H9 (cell line): Measurements from ENCODE around the gene RNGTT. TPM values are rescaled to one million over a fixed set of nuclear protein-coding genes. Genes with fewer than 3 reads are reported as not detected.

Experiments used
- DNase-seq: peaks from one replicate; pipeline ENCODE4 v3.0.0-alpha.2; 2017
- H2AFZ ChIP-seq: one replicate; pipeline ENCODE4 v1.6.1; 2013; ENCODE audit warnings: mild to moderate bottlenecking, low read length, control low read depth, moderate library complexity
- H2AK5ac ChIP-seq: 2 replicates; pipeline ENCODE4 v1.6.1; 2013; ENCODE audit warnings: low read length, control low read depth, mixed read lengths; ENCODE audit not compliant: insufficient read length
- H2BK120ac ChIP-seq: one replicate; pipeline ENCODE4 v1.6.1; 2013; ENCODE audit warnings: low read depth, mild to moderate bottlenecking, low read length, control low read depth, inconsistent platforms; ENCODE audit not compliant: poor library complexity, severe bottlenecking
- H2BK12ac ChIP-seq: 2 replicates; pipeline ENCODE4 v1.6.1; 2013; ENCODE audit warnings: low read length, control low read depth, mixed read lengths, low read depth; ENCODE audit not compliant: insufficient read length
- H2BK15ac ChIP-seq: 2 replicates; pipeline ENCODE4 v1.6.1; 2013; ENCODE audit warnings: low read depth, low read length, control low read depth
- H2BK20ac ChIP-seq: one replicate; pipeline ENCODE4 v1.6.1; 2013; ENCODE audit warnings: low read depth, mild to moderate bottlenecking, low read length, control low read depth, inconsistent platforms; ENCODE audit not compliant: poor library complexity, severe bottlenecking
- H2BK5ac ChIP-seq: 2 replicates; pipeline ENCODE4 v1.6.1; 2013; ENCODE audit warnings: low read length, control low read depth, mixed read lengths; ENCODE audit not compliant: insufficient read length
- H3K14ac ChIP-seq: 2 replicates; pipeline ENCODE4 v1.6.1; 2013; ENCODE audit warnings: low read length, control low read depth; ENCODE audit not compliant: insufficient read depth
- H3K18ac ChIP-seq: 2 replicates; pipeline ENCODE4 v1.6.1; 2013; ENCODE audit warnings: low read depth, mild to moderate bottlenecking, mixed read lengths, low read length, control low read depth; ENCODE audit not compliant: insufficient read length
- H3K23ac ChIP-seq: 2 replicates; pipeline ENCODE4 v1.6.1; 2013; ENCODE audit warnings: low read length, control low read depth, mixed read lengths, low read depth; ENCODE audit not compliant: insufficient read length
- H3K23me2 ChIP-seq: 2 replicates; pipeline ENCODE4 v1.6.1; 2013; ENCODE audit warnings: low read depth, mild to moderate bottlenecking, mixed read lengths, low read length, control low read depth; ENCODE audit not compliant: insufficient read length, poor library complexity, severe bottlenecking
- H3K27ac ChIP-seq: 2 replicates; pipeline ENCODE4 v1.5.1; 2013; ENCODE audit warnings: low read length, control low read depth, mixed read lengths, low read depth; ENCODE audit not compliant: insufficient read length
- H3K27me3 ChIP-seq: 2 replicates; pipeline ENCODE4 v1.6.1; 2013; ENCODE audit warnings: low read length, control low read depth, inconsistent platforms; ENCODE audit not compliant: insufficient read depth
- H3K4ac ChIP-seq: 2 replicates; pipeline ENCODE4 v1.6.1; 2013; ENCODE audit warnings: low read depth, mild to moderate bottlenecking, control low read depth, inconsistent platforms, low read length, moderate library complexity
- H3K4me1 ChIP-seq: 2 replicates; pipeline ENCODE4 v1.6.1; 2013; ENCODE audit warnings: low read length, control low read depth, inconsistent platforms; ENCODE audit not compliant: insufficient read depth
- H3K4me2 ChIP-seq: 2 replicates; pipeline ENCODE4 v1.6.1; 2013; ENCODE audit warnings: low read length, control low read depth, mixed read lengths; ENCODE audit not compliant: insufficient read length, insufficient read depth
- H3K56ac ChIP-seq: 2 replicates; pipeline ENCODE4 v1.6.1; 2013; ENCODE audit warnings: low read depth, mild to moderate bottlenecking, mixed read lengths, low read length, control low read depth; ENCODE audit not compliant: insufficient read length
- H3K79me1 ChIP-seq: 2 replicates; pipeline ENCODE4 v1.6.1; 2013; ENCODE audit warnings: low read depth, mild to moderate bottlenecking, moderate library complexity, low read length, control low read depth, inconsistent platforms; ENCODE audit not compliant: insufficient read depth, poor library complexity, severe bottlenecking
- H3K79me2 ChIP-seq: 2 replicates; pipeline ENCODE4 v1.6.1; 2013; ENCODE audit warnings: low read length, control low read depth, inconsistent platforms; ENCODE audit not compliant: insufficient read depth
- H3K9ac ChIP-seq: 2 replicates; pipeline ENCODE4 v1.6.1; 2013; ENCODE audit warnings: low read length, control low read depth, mixed read lengths; ENCODE audit not compliant: insufficient read length; ENCODE audit errors: extremely low read depth
- H3K9me3 ChIP-seq: one replicate; pipeline ENCODE4 v1.6.1; 2013; ENCODE audit warnings: low read depth, low read length, inconsistent platforms; ENCODE audit not compliant: control insufficient read depth
- H3T11ph ChIP-seq: one replicate; pipeline ENCODE4 v1.6.1; 2013; ENCODE audit warnings: mild to moderate bottlenecking, low read length, control low read depth, inconsistent platforms
- H4K20me1 ChIP-seq: one replicate; pipeline ENCODE4 v1.6.1; 2013; ENCODE audit not compliant: control insufficient read depth, insufficient read length, insufficient read depth
- H4K5ac ChIP-seq: 2 replicates; pipeline ENCODE4 v1.6.1; 2013; ENCODE audit warnings: low read depth, mild to moderate bottlenecking, mixed read lengths, low read length, control low read depth; ENCODE audit not compliant: insufficient read length
- H4K8ac ChIP-seq: replicated peaks from 2 replicates; pipeline ENCODE4 v1.6.1; 2013; ENCODE audit warnings: low read length, control low read depth, mixed read lengths, low read depth; ENCODE audit not compliant: insufficient read length
- H4K91ac ChIP-seq: 2 replicates; pipeline ENCODE4 v1.6.1; 2013; ENCODE audit warnings: low read depth, mild to moderate bottlenecking, moderate library complexity, mixed read lengths, low read length, control low read depth; ENCODE audit not compliant: insufficient read length
- H3K27ac Mint-ChIP-seq, 3 experiments: 2 replicates in 2 of 3; 3 replicates in 1 of 3; pipeline ENCODE4 v1.8.0; 2020 to 2021; ENCODE audit warnings: mixed read lengths in 3 of 3, mild to moderate bottlenecking in 1 of 3, moderate library complexity in 1 of 3
- H3K27me3 Mint-ChIP-seq: 2 replicates; pipeline ENCODE4 v1.8.0; 2021; ENCODE audit warnings: low read depth, mild to moderate bottlenecking, moderate library complexity, mixed read lengths
- H3K36me3 Mint-ChIP-seq, 3 experiments: 2 replicates in 2 of 3; 3 replicates in 1 of 3; pipeline ENCODE4 v1.8.0; 2020 to 2021; ENCODE audit warnings: low read depth in 3 of 3, mixed read lengths in 3 of 3; ENCODE audit not compliant: insufficient read depth in 1 of 3
- H3K4me1 Mint-ChIP-seq, 2 experiments: 2 replicates each; pipeline ENCODE4 v1.8.0; 2020; ENCODE audit warnings: mixed read lengths in 2 of 2
- H3K4me3 Mint-ChIP-seq, 2 experiments: 2 replicates in 1 of 2; 3 replicates in 1 of 2; pipeline ENCODE4 v1.8.0; 2020 to 2021; ENCODE audit warnings: mild to moderate bottlenecking in 2 of 2, mixed read lengths in 2 of 2, moderate library complexity in 1 of 2
- H3K9me3 Mint-ChIP-seq, 2 experiments: 2 replicates in 1 of 2; 3 replicates in 1 of 2; pipeline ENCODE4 v1.8.0; 2020; ENCODE audit warnings: mild to moderate bottlenecking in 2 of 2, mixed read lengths in 2 of 2, moderate library complexity in 1 of 2
- WGBS: extraction: QIAGEN DNeasy Blood & Tissue Kit; methylation state at CpG from one replicate; pipeline ENCODE4 v1.1.7; 2013; ENCODE audit warnings: missing lambda C conversion rate, low lambda C conversion rate, mixed read lengths; ENCODE audit not compliant: insufficient read length; ENCODE audit errors: extremely low coverage; 5-methylcytosine and 5-hydroxymethylcytosine counted together
- total RNA-seq: library from RNA; stranded (reverse); gene quantifications from 2 replicates; pipeline ENCODE4 v1.2.1, GENCODE V29; 2021
- TF ChIP-seq, protein P1 (sequence below): fragments of 200-600 bp; sonication (generic); conservative IDR thresholded peaks from 3 replicates; pipeline ENCODE4 v1.8.0; 2021; ENCODE audit warnings: antibody characterized with exemption, mild to moderate bottlenecking

RNGTT gene
- total RNA-seq, 1 experiment from 2014 or later = 20.5 TPM

DNA sequence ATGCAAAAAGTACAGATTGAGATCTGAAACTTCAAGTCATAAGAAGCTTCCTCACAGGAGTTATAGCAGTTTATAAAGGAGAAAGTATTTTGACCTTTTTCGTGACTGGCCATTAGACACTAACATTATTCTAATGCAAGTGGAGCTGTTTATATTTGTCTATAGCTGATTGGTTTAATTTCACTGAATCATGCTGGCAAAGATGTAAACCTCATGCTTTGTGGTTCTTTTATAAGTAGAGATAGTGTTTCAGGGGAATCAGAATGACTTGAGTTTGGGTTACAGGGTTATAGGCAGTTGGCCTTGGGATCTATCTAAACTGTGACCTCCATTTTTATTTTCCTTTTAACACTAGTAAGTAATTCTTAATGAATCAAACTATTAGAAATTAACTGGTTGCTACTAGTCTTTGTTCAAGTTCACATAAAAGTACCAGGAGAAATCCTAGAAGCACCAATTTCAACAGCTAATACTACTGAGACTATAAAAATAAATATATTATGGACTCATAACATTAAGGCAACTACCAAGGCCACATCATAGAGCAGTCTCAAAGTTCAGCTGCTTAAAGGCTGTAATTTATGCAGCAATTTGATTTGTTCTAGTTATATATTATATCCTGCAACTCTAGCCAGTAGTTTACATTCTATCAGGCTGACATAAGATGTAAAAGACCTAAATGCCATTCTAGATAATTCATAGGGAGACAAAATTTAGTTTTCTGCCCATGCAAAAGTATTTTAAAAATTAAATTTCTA is 94.0 kb downstream of the RNGTT start:
- Histone ChIP-seq H3K27me3 (no peaks in the 10 kb centered on the region), H4K91ac (no peak overlapping the region), H4K8ac (no peak overlapping the region), H3T11ph (no peak overlapping the region), H3K79me1 (no peaks in the 10 kb centered on the region), H3K23ac (no peak overlapping the region), H2BK5ac (no peak overlapping the region), H3K18ac (no peak overlapping the region), H2BK120ac (no peak overlapping the region), H3K9me3 (no peaks in the 10 kb centered on the region), H3K4me1 (no peaks in the 10 kb centered on the region), H3K4me2 (no peak overlapping the region), H3K4ac (no peak overlapping the region), H3K23me2 (no peaks in the 10 kb centered on the region), H2AFZ (no peak overlapping the region), H3K79me2 (no peaks in the 10 kb centered on the region), H4K20me1 (no peaks in the 10 kb centered on the region), H4K5ac (no peak overlapping the region), H2BK20ac (no peak overlapping the region), H3K14ac (no peak overlapping the region), H3K56ac (no peak overlapping the region), H2BK12ac (no peak overlapping the region), H2BK15ac (no peak overlapping the region), H3K9ac (no peak overlapping the region), H3K27ac (no peak overlapping the region), H2AK5ac (no peak overlapping the region)
- TF ChIP-seq, protein P1, sequence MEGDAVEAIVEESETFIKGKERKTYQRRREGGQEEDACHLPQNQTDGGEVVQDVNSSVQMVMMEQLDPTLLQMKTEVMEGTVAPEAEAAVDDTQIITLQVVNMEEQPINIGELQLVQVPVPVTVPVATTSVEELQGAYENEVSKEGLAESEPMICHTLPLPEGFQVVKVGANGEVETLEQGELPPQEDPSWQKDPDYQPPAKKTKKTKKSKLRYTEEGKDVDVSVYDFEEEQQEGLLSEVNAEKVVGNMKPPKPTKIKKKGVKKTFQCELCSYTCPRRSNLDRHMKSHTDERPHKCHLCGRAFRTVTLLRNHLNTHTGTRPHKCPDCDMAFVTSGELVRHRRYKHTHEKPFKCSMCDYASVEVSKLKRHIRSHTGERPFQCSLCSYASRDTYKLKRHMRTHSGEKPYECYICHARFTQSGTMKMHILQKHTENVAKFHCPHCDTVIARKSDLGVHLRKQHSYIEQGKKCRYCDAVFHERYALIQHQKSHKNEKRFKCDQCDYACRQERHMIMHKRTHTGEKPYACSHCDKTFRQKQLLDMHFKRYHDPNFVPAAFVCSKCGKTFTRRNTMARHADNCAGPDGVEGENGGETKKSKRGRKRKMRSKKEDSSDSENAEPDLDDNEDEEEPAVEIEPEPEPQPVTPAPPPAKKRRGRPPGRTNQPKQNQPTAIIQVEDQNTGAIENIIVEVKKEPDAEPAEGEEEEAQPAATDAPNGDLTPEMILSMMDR = no peak
- Mint-ChIP-seq H3K4me1 (no peaks in the 10 kb centered on the region), H3K27ac (no peak overlapping the region), H3K4me3 (no peak overlapping the region), H3K36me3 (no peaks in the 10 kb centered on the region), H3K9me3 (no peaks in the 10 kb centered on the region), H3K27me3 (no peaks in the 10 kb centered on the region)
- WGBS = no CpG with 5 or more reads among the region's 1 CpG
- DNase-seq = no peak
